NCI-H526 (cell line): ENCODE measurements around the gene BCAS1.

Experiments used
- DNase-seq, 2 experiments: peaks; one replicate each; lab custom pipeline; 2025; lab: John Stamatoyannopoulos, UW

Gene BCAS1, protein sequence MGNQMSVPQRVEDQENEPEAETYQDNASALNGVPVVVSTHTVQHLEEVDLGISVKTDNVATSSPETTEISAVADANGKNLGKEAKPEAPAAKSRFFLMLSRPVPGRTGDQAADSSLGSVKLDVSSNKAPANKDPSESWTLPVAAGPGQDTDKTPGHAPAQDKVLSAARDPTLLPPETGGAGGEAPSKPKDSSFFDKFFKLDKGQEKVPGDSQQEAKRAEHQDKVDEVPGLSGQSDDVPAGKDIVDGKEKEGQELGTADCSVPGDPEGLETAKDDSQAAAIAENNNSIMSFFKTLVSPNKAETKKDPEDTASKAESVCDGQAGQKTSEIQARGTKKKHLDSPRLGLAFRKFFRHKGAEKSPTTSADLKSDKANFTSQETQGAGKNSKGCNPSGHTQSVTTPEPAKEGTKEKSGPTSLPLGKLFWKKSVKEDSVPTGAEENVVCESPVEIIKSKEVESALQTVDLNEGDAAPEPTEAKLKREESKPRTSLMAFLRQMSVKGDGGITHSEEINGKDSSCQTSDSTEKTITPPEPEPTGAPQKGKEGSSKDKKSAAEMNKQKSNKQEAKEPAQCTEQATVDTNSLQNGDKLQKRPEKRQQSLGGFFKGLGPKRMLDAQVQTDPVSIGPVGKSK

DNA sequence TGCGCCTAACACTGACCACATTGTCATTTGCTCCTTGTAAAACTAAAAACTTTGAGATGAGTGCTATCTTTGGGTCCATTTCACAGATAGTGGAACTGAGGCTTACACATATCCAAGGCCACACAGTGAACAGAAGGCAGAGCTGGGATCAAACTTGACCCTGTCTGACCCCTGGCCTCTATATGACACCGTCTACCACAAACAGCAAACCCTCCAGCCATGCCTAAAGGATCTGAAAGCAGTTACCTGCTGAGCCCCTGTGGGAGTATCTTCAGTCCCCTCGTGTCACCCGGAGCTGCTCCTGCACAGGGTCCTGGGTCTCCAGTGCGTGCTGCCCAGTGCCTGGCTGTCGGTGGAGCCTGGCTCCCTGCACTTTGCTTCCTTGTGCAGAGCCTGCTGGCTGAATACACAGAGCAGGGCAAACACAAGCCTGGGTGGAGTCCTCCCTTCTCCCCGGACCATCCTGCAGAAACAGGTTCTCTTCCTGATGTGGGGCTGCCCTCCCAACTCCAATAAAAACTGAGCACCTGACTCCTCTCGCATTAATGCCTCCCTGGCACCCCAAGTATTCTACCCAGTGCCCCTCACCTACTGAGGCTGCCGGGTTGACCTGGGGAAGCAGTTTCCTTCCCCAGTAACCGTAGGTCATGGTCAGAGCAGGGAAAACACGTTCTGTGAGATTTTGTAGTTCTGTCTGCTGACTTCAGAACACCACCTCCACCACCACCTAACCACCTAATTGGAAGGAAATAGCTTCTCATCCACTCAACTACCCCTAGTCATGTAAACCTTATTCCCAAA, at the start of gene BCAS1:
Gene BCAS1 (minus strand): TSS at position 408 of the 801 bp plus-strand sequence. CDS start 11,876 bp downstream, outside the sequence.
- peak in 1 of 2 experiments; percentile 13 for DNase-seq

DNA sequence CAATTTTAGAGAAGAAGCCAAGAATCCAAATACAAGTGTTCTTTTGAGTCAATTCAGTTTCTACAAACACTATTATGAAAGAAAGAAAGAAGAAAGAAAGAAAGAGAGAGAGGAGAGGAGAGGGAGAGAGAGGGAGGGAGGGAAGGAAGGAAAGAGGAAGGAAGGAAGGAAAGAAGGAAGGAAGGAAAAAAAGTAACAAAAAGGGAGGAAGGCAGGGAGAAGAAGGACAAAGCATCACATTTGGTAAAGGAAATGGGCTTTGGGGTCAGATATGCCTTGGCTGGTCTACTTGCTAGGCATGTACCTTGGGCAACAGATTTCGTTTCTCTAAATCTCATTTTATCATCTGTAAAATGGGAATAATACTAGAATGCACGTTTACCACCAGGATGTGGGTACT, 49.4 kb upstream of the BCAS1 start:
- no peak for DNase-seq

DNA sequence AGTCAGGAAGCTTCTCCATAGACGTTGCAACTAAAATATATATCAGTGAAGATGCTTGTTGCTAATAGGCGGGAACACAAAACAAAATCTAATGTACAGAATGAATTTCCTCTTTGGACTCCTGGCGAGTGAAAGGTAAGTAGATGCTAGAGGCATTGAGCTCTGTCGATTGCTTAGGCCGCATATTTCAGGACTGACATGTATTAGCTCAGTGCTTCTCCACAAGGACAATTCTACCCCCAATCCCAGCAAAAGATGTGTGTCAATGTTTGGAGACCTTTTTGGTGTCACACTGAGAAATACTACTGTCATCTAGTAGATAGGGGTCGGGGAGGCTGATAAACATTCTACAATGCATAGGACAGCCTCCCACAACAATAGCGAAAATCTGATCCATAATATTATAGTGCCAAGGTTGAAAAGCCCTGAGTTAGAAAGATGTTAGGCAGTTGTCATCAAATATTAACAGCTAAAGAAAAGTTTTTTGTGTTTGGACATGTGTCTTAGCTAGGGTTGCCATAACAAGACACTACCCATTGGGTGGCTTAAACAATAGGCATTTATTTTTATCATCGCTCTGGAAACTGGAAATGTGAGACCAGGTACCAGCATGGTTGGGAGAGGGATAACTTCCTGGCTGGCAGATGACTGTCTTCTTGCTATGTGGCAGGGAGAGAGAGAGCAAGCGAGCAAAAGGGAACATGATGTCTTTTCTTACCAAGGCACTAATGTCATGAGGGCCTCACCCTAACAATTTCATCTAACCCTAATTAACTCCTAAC, 48.0 kb upstream of the BCAS1 start:
- DNase-seq = no peak

DNA sequence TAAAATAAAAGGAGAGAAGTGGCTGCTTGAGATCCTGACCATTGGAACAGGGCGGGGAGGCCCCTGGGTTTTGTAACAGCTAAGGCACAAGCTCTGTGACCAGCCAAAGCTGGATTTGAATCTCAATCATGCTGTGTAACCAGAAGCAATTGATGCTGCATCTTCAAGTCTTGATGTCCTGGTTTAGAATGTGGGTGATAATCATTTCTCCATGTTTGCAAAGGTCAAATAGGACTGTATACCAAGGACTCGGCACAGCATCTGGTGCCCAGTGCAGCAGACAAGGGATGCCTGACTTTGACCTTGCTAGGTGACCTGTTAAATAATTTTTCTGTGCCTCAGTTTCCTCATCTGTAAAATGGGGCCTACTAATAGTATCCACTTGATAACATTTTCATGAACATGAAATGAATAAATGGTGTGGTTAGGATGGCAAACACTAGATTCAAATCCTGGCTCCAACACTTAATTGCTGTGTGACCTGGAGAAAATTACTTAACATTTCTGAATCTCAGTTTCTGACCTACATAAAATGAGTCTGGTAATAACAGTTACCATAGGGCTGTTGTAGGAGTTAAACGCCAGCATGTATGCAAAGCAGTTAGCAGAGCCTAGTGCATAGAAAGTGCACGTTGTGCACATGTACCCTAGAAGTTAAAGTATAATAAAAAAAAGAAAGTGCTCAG, 46.3 kb upstream of the BCAS1 start:
- DNase-seq = no peak

DNA sequence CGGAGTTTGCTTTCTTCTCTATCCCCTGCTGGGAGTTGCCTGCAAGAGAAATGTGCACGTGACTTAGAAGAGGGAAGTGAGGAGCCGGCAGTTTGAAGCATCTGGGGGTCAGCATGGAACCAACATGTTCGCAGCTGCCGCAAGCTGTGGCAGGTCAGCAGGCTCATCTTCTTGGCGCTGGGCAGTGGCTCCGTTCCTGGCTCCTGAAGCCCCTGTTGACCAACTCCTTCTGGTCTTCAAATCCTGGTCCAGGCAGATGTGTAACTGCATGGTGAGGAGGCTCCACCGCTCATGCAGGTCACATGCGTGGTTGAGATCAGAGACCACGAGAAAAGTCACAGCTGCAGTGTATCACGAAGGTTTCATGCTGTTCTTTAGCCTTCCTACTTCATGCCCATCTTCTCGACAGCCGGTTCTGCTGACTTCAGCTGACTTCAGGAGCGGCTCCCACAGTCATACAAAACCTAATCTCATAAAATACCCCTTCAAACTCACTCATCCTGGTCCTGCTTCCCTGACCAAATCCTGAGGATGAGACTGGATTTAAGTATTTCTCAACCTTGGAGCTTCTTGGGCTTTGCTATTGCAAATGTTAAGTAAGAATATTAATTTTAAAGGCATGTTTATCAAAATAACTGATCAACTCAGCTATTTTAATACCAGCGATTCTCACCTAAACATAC, 44.9 kb upstream of the BCAS1 start:
- DNase-seq = no peak

DNA sequence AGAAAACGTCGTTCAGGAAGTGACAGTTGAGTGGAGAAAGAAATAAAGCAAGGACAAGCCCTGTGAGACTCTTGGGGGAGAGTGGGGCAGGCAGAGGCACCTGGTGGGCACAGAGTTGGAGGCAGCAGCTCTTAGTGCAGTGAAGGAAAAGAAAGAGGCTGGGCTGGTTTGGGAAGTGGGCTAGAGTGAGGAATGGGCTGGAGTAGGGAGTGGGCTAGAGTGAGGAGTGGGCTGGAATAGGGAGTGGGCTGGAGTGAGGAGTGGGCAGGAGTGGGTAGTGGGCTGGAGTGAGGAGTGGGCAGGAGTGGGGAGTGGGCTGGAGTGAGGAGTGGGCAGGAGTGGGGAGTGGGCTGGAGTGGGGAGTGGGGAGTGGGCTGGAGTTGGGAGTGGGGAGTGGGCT, 43.7 kb upstream of the BCAS1 start:
- no peak for DNase-seq

DNA sequence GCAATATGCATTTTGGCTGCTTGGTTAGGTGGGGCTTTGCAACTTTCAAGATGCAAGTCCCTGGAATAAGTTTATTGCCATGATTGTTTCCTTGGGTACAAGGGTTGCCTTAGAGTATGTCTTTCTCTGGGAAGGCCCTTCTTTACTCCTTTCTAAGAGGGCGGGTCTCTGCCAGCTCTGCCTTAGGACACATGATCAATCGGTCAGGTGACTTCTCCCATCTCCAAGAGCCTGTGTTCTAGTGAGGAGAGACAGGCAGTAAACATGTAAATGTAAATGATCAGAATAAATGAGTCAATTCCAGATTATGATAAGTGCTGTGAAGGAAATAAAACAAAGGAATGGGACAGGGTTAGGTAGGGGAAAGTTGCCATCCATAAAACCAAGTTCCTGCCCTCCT, 43.2 kb upstream of the BCAS1 start:
- no peak for DNase-seq

DNA sequence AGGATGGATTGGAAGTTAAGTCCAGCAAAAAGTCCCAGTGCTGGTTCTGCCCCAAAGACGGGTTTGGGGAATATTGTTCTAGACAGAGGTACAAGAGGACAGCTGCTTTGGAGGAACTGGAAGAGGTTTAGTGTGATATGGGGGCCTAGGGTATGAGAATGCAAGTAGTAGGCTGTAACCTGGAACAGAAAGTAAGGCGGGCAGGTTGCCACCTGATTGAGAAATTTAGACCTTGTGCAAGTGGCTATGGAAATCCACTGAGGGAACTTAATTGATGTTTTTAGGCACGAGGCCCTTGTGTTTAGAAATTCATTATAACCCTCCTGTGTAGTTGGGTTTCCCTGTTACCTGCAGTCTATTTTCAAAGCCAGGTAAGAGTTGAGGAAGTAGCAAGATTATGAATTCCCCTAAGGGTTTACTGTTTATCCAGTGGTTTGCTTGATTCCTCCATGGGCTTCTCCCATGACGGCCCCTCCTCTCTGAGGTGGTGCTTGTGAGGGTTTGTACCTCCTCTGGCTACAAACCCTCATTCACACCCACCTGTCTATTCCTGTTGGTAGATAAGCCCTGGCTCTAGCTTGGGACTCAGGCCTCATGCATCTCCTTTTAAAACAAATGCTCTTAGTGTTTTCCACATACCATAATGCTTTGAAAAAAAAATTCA, 42.0 kb upstream of the BCAS1 start:
- DNase-seq = no peak

DNA sequence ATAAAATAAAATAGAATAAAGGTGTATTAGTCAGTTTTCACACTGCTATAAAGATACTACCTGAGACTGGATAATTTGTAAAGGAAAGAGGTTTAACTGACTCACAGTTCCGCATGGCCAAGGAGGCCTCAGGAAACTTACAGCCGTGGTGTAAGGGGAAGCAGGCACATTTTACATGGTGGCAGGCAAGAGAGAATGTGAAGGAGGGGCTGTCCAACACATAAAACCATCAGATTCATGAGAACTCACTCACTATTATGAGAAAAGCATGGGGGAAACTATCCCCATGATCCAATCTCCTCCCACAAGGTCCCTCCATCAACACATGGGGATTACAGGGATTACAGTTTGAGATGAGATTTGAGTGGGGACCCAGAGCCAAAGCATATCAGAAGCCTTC, 41.1 kb upstream of the BCAS1 start:
- no peak for DNase-seq

DNA sequence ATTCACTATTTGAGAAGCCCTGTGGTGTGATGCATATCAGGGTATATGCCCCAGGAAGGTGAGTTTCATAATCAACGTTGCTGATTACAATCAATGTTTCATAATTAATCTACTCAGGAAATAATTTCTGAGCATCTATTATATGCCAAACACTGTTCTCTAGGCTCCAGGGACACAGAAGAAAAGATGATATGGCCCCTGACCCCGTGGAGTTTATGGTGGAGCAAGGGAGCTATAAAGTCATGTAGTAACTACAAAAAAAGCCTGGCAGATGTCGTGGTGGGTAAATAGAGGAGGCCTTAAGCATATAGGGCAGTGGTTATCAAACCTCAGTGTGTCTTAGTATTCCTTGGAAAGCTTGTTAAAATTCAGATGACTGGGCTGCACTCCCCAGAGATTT, 40.1 kb upstream of the BCAS1 start:
- no peak for DNase-seq

DNA sequence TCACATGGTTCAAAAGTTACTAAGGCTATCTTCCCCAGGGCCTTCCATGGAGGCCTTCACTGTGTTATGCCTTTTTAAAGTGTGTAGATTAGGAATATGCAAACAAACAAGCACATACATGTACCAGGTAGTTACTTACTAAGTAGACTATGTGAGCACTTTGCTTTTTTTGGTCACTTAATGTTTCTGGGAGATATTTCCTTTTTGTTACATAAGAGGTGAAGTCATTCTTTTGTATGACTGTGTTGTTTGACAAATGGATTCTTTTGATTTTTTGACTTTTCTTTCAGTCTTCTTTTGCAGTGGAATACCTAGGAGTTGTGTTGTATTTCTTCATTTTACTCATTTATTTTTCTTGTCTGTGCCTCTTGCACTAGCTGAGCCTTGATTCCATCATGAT, 39.6 kb upstream of the BCAS1 start:
- no peak for DNase-seq

DNA sequence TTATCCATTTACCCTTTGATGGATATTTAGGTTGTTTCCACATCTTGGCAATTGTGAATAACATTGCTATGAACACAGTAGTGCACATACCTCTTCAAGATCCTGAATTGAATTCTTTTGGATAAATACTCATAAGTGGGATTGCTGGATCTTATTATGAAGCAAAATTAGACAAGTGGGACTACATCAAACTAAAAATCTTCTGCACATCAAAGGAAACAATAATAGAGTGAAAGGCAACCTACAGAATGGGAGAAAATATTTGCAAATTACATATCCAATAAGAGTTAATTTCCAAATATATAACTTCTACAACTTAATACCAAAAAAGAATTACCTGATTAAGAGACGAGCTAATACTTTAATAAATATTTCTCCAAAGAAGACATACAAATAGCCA, 38.4 kb upstream of the BCAS1 start:
- no peak for DNase-seq

DNA sequence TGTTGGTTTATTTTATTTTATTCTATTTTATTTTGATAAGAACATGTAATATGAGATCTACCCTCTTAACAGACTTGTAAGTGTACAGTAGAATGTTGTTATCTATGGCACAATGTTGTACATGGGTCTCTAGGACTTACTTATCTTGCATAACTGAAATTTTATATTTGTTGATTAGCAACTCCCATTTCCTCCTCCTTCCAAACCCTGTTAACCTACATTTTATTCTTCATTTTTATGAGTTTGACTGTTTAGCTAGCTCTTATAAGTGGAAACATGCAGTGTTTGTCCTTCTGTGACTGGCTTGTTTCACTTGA, 37.9 kb upstream of the BCAS1 start:
- DNase-seq = no peak

DNA sequence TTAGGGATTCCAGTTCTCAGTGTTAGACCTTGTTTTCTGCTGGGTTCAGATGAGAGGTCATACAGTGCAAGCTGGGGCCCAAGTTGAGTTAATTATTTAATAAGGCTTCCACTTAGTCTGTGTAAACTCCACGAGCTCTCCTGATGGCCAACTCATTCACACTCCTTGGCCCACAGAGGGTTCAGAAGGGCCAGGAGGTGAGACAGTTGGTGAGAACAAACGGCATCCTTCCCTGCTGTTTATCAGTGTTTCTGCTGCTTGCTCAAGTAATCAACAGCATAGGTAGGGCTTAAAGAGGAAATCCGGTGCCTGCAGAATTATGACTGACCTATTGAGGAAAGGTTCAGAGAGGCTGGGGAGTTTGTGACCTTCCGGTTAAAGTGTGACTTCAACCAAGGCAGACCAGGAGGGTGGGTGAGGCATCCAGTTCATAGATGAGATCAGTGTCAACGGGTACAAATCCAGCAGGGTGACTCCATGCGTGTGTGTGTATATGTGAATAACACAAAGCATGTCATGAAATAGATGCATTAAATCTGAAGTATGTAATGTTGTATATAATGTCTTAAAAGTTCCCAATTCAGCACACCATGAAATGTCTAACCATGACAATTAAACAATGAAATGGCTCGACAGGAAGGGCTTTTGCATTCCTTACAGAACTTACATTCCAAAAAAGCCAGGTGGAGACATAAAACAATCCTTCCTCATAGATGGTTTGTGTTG, 37.4 kb upstream of the BCAS1 start:
- DNase-seq = no peak

DNA sequence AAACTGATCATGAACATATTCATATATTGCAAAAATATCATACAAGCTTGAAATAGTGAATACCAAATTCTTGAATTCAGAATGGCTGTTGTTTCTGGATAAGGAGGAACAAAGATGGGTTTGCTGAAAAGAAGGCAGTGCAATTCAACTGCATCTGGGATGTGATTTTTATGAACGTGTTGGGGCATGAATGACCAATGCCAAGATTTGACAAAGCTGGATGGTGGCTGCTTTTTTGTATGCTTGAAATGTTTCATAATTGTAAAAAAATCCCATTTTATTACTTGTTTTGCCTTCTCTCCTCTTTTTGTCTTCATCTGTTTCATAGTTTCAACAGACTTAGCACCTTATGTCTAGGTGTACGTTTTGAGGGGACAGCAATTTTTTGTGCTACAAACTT, 36.8 kb upstream of the BCAS1 start:
- no peak for DNase-seq

DNA sequence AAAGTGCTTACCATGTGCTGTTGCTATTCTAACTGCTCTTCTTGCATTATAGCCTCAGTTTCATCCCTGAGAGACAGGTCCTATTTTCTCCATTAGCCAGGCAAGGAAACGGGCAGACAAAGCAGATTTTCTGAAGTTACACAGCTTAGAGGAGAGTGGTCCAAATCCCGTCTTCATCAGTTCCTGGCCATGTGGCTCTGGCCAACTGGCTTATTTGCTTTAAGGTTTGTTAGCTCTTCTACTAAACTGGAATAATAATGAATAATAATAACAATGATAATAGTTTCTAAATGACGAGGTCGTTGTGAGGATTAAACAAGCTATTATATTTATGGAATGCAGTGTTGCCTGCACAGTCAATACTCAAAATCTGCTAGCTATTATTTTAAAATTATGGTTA, 35.8 kb upstream of the BCAS1 start:
- no peak for DNase-seq

DNA sequence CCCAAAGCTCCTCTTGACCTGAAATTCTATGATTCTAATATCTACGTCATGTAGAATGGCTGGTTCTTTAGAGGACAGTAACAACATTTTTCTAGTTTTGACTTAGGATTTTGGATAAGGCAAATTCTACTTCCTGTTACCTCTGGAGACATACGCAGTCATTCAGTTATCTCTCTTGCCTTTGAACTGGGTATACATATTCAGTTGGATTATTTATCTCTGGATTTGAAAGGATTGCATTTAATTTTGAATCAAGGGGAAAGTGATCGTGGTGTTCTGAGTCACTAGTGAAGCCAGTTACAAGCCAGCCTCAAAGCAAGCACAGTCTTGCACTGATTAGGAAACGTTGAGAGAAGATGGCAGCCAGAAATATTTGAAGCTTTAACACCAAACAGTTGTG, 35.3 kb upstream of the BCAS1 start:
- DNase-seq = no peak

DNA sequence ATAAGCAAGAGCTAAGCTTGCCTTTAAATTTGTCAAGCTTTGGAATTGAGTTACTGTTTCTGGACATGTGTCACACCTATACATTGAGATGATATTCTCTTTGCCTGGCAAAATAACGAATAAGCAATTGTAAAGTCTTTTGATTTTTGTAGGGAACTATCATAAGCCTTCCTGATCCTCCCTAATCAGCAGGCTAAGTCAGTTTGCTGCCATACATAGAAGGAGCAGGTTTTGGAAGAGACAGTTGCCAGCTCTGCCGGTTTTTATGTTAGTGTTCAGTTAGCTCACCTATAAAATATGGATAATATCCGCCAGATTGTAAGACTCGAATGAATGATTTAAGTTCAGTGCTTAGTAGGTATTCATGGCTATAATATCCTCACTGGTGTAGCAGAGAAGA, 34.4 kb upstream of the BCAS1 start:
- no peak for DNase-seq

DNA sequence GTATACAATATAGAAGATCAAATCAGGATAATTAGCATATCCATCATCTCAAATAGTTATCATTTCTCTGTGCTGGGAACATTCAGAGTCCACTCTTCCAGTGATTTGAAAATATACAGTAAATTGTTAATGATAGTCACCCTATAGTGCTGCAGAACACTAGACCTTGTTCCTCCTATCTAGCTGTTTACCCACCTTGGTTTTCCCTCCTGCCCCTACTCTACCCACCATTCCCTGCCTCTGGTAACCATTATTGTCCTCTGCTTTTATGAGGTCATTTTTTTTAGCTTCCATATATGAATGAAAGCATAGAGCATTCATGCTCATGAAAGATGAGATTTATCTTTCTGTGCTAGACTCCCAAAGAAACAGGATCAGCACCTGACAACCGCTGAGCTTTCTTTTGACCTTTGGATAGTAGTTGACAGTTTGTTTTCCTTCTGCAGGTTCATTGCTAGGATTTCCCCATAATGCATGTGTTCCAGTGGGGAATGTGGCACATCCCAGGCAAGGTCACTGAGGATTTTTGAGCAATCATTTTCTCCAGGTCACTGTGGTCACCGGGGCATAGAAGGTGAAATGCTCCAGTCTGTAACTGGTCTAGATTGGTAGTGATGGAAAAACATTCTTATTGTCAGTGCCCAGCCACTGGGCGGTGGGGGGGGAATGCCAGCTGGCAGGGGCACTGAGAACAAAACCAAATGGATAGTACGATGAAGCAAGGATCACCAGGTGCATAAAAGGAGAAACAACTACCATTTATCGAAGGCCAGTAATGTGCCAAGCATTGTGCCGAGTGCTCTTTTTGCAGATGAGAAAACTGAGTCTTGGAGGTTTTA, 33.6 kb upstream of the BCAS1 start:
- no peak for DNase-seq
